GM18868 (cell line): ENCODE results near the gene KLF16.

Experiments
- ATAC-seq: cut with Tn5 transposase; IDR thresholded peaks from one replicate; pipeline ENCODE4 v1.9.1; 2021; ENCODE audit warnings: mild to moderate bottlenecking, moderate library complexity; ENCODE audit not compliant: unreplicated experiment

Gene KLF16

GRCh38 chr19:1845125-1845515 lies 18.3 kb downstream of the KLF16 start:
- no peak for ATAC-seq

GRCh38 chr19:1844513-1845124 lies 18.8 kb downstream of the KLF16 start:
- ATAC-seq: no peak

- no peak for ATAC-seq
Observed at GRCh38 chr19:1843646-1844394, 19.6 kb downstream of the KLF16 start.

GRCh38 chr19:1843116-1843515 lies 20.3 kb downstream of the KLF16 start:
- ATAC-seq: no peak

DNA sequence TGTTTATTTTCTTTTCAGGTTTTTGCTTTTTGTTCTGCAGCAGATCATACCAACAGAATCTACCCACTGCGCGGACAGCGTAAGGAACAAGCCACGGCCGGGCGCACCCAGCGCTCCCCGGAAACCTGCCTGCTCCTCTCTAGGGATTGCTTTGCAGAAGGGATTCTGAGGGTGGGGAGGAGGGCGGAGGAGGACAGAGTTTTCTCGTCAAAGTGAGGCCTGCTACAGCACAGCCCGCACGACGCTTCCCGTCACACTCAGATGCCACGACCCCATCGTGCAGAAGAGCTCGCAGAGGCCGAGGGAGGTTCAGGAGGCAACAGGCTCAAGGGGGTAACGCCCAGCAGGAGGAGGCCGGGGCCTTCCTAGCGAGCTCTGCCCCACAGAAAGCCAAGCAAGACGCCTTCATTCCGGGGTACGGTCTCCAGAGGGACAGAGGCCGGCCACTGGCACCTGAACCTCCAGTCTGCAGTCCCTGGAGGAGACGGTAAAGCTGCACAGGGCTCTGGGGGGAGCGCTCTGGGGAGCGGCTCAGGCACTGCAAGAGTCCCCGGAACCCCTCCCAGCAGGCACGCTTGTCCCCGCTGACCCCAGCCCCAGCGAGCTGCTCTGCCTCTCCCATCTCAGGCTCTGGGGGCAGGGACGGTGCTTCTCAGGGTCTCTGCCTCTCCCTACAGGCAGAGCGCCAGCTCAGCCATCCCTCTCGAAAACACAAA lies 22.0 kb downstream of the KLF16 start:
- no peak for ATAC-seq

GRCh38 chr19:1840541-1841115 lies 22.8 kb downstream of the KLF16 start:
- no peak for ATAC-seq

DNA sequence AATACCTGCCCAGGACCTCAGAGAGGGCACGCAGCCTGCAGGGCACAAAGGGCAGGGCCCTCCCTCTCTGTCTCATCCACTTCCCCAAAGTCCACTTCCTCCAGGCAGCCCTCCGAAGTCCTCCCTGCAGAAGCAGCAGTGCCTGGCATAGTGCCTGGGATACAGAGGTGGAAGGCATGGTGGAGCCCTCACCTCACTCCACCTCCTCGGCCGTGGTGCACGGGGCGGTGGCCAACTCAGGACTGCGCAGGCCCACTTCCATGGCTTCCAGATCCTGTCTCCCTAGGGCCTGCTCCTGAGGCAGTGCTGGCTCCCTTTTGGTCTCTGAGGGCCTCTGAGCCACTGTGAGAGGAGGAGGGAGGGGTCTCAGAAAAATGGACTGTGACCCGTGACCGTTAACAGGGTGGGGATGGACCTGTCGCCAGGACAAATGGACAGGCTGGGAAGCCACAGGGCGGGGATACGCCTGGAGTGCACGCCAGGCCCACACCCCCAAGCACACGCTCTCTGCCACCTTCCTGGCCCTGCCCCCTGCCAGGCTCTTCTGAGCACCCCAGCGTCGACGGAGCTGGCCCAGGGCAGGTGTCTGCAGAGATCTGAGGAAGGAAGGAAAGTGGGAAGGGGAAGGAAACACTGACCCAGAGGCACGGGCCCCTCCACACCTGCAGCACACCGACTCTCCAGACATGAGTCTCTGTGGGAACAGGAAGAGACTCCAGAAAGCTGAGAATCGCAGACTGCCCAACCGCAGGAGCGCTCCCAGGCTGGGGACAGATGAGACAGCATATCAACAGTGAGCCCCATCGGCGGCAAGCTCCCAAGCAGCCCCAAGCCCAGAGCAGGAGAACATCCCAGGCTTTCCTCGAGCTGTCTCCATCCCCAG lies 23.5 kb downstream of the KLF16 start:
- ATAC-seq: no peak

GRCh38 chr19:1837625-1838105 lies 25.7 kb downstream of the KLF16 start:
- no peak for ATAC-seq

DNA sequence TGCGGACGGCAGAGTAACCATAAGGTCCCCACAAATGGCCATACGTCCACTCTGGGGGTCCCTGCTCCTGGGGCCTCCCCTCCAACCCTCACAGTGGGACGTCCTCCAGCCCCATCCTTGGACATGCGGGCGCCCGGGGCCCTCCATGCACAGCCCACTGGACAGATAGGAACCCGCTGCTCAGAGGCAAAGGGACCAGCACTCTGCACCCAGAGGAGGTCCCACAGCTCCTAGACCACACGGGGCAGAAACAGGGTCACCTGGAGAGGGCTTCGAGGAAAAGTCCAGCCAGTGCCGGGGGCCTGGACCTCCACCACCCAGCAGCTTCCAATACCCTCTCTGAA lies 26.2 kb downstream of the KLF16 start:
- no peak for ATAC-seq

- ATAC-seq: no peak
Observed at GRCh38 chr19:1836458-1837221, 26.7 kb downstream of the KLF16 start.

DNA sequence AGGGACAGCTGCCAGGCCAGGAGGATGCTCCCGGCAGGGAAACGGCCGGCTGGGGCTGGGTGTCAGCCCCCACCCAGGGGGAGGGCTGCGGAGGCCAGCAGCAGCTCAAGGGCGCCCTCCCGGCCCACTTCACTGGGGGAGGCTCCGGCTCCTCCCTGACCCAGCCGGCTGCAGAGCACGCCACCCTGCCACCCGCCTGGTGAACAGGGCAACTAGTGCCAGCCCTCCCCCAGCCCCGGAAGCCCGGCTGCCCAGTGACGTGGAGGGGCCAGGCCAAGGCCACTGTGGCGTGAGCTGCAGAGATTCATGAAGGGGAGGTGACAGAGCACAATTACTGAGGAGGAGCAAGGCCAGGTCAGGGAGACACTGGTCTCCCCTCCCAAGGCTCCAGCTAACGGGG lies 29.8 kb downstream of the KLF16 start:
- no peak for ATAC-seq

DNA sequence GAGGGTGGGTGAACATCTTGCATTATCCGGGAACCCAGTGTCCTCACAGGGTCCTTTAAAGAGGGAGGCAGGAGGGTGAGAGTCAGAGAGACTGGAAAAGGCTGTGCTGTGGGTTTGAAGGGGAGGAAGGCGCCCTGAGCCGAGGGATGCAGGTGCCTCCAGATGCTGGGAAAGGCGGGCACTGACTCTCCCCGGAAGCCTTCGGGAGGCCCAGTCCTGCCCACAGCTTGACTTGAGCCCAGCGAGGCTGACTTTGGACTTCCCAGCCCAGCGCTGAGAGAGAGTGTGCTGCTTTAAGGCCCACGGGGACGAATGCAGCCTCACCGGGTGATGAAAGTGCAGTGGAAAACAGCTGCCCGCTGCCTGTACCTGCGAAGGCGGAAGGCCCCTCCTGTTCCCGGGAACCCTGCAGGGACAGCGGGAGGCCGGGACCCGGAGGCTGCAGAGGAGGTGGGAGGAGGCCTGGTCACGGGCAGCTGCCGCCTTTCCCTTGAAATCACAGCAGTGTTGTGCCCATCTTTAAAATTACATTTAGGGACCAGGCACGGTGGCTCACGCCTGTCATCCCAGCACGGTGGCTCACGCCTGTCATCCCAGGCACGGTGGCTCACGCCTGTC lies 31.2 kb downstream of the KLF16 start:
- ATAC-seq: no peak

GRCh38 chr19:1830978-1831377 lies 32.4 kb downstream of the KLF16 start:
- ATAC-seq: no peak

DNA sequence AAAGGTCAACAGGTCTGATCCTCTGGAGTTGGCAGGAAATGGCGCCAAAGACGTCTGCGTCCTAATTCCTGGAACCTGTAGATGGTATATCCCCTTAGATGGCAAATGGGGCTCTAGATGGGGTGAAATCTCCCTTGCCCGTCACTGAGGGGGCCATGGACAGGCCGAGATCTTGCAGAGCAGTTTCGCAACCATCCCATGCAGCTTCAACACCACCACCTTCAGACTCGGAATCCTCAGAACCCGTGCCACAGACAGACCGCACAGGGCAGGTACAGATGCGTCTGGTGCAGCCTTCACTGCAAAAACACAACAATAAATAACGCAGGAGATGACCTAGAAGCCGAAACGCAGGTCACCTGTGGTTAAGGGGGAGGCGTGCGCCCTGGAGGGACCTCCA lies 32.8 kb downstream of the KLF16 start:
- ATAC-seq: no peak

DNA sequence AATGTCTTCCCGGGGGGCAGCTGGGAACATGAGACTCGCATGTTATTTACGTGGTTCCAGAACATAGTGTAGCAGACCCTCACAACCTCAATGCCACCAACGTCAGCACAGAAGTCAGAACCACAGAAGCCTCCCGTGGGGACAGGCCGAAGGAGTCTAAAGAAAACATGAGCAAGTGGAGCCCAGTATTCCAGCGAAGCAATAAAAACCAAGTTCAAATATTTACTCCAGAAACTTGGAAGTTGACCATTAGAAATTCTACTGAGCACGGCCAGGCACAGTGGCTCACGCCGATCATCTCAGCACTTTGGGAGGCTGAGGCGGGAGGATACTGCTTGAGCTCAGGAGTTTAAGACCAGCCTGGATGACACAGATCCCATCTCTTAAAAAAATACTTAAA lies 33.4 kb downstream of the KLF16 start:
- no peak for ATAC-seq

- ATAC-seq: no peak
Observed at GRCh38 chr19:1828279-1829238, 34.8 kb downstream of the KLF16 start.

DNA sequence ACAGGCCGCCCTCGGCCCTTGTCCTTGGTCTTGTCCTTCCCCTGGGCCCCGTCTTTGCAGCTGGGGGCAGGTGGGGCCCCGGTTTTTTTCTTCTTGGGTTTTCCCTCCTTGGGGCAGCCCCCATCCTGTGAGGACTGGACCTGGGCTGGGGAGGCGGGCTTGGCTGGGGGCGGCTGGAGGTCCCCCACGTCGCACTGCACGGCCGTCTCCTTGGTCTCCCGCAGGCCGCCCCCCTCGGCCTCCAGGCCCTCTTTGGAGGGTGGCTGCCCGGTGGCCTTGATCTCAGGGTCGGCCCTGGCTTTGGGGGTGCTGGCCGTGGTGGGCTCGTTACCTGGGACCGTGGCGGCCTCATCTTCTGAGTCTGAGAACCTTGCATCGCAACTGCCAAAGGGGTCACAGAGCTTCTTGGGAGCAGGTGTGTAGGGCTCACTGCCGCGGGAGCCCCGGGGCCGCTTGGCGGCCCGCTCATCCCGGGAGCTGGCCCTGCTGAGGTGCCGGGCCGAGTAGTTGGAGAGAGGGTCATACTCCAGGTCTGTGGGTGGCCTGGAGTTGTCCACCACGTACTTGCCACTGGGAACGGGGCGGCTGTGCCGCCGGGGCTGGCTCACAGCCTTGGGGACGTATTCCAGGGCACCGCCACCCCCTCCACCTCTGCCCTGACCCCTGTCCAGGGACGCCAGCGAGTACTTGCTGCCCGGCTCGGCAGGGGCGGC lies 35.7 kb downstream of the KLF16 start:
- no peak for ATAC-seq
